H9 (cell line): ENCODE data around the gene CARD8. TPM values are rescaled to one million over a fixed set of nuclear protein-coding genes. Genes with fewer than 3 reads are reported as not detected.

Experiments
- DNase-seq: peaks from one replicate; pipeline ENCODE4 v3.0.0-alpha.2; 2017
- H2AFZ ChIP-seq: one replicate; pipeline ENCODE4 v1.6.1; 2013; ENCODE audit warnings: mild to moderate bottlenecking, low read length, control low read depth, moderate library complexity
- H2AK5ac ChIP-seq: 2 replicates; pipeline ENCODE4 v1.6.1; 2013; ENCODE audit warnings: low read length, control low read depth, mixed read lengths; ENCODE audit not compliant: insufficient read length
- H2BK120ac ChIP-seq: one replicate; pipeline ENCODE4 v1.6.1; 2013; ENCODE audit warnings: low read depth, mild to moderate bottlenecking, low read length, control low read depth, inconsistent platforms; ENCODE audit not compliant: poor library complexity, severe bottlenecking
- H2BK12ac ChIP-seq: 2 replicates; pipeline ENCODE4 v1.6.1; 2013; ENCODE audit warnings: low read length, control low read depth, mixed read lengths, low read depth; ENCODE audit not compliant: insufficient read length
- H2BK15ac ChIP-seq: 2 replicates; pipeline ENCODE4 v1.6.1; 2013; ENCODE audit warnings: low read depth, low read length, control low read depth
- H2BK20ac ChIP-seq: one replicate; pipeline ENCODE4 v1.6.1; 2013; ENCODE audit warnings: low read depth, mild to moderate bottlenecking, low read length, control low read depth, inconsistent platforms; ENCODE audit not compliant: poor library complexity, severe bottlenecking
- H2BK5ac ChIP-seq: 2 replicates; pipeline ENCODE4 v1.6.1; 2013; ENCODE audit warnings: low read length, control low read depth, mixed read lengths; ENCODE audit not compliant: insufficient read length
- H3K14ac ChIP-seq: 2 replicates; pipeline ENCODE4 v1.6.1; 2013; ENCODE audit warnings: low read length, control low read depth; ENCODE audit not compliant: insufficient read depth
- H3K18ac ChIP-seq: 2 replicates; pipeline ENCODE4 v1.6.1; 2013; ENCODE audit warnings: low read depth, mild to moderate bottlenecking, mixed read lengths, low read length, control low read depth; ENCODE audit not compliant: insufficient read length
- H3K23ac ChIP-seq: 2 replicates; pipeline ENCODE4 v1.6.1; 2013; ENCODE audit warnings: low read length, control low read depth, mixed read lengths, low read depth; ENCODE audit not compliant: insufficient read length
- H3K23me2 ChIP-seq: 2 replicates; pipeline ENCODE4 v1.6.1; 2013; ENCODE audit warnings: low read depth, mild to moderate bottlenecking, mixed read lengths, low read length, control low read depth; ENCODE audit not compliant: insufficient read length, poor library complexity, severe bottlenecking
- H3K27ac ChIP-seq: 2 replicates; pipeline ENCODE4 v1.5.1; 2013; ENCODE audit warnings: low read length, control low read depth, mixed read lengths, low read depth; ENCODE audit not compliant: insufficient read length
- H3K27me3 ChIP-seq: 2 replicates; pipeline ENCODE4 v1.6.1; 2013; ENCODE audit warnings: low read length, control low read depth, inconsistent platforms; ENCODE audit not compliant: insufficient read depth
- H3K4ac ChIP-seq: 2 replicates; pipeline ENCODE4 v1.6.1; 2013; ENCODE audit warnings: low read depth, mild to moderate bottlenecking, control low read depth, inconsistent platforms, low read length, moderate library complexity
- H3K4me1 ChIP-seq: 2 replicates; pipeline ENCODE4 v1.6.1; 2013; ENCODE audit warnings: low read length, control low read depth, inconsistent platforms; ENCODE audit not compliant: insufficient read depth
- H3K4me2 ChIP-seq: 2 replicates; pipeline ENCODE4 v1.6.1; 2013; ENCODE audit warnings: low read length, control low read depth, mixed read lengths; ENCODE audit not compliant: insufficient read length, insufficient read depth
- H3K56ac ChIP-seq: 2 replicates; pipeline ENCODE4 v1.6.1; 2013; ENCODE audit warnings: low read depth, mild to moderate bottlenecking, mixed read lengths, low read length, control low read depth; ENCODE audit not compliant: insufficient read length
- H3K79me1 ChIP-seq: 2 replicates; pipeline ENCODE4 v1.6.1; 2013; ENCODE audit warnings: low read depth, mild to moderate bottlenecking, moderate library complexity, low read length, control low read depth, inconsistent platforms; ENCODE audit not compliant: insufficient read depth, poor library complexity, severe bottlenecking
- H3K79me2 ChIP-seq: 2 replicates; pipeline ENCODE4 v1.6.1; 2013; ENCODE audit warnings: low read length, control low read depth, inconsistent platforms; ENCODE audit not compliant: insufficient read depth
- H3K9ac ChIP-seq: 2 replicates; pipeline ENCODE4 v1.6.1; 2013; ENCODE audit warnings: low read length, control low read depth, mixed read lengths; ENCODE audit not compliant: insufficient read length; ENCODE audit errors: extremely low read depth
- H3K9me3 ChIP-seq: one replicate; pipeline ENCODE4 v1.6.1; 2013; ENCODE audit warnings: low read depth, low read length, inconsistent platforms; ENCODE audit not compliant: control insufficient read depth
- H3T11ph ChIP-seq: one replicate; pipeline ENCODE4 v1.6.1; 2013; ENCODE audit warnings: mild to moderate bottlenecking, low read length, control low read depth, inconsistent platforms
- H4K20me1 ChIP-seq: one replicate; pipeline ENCODE4 v1.6.1; 2013; ENCODE audit not compliant: control insufficient read depth, insufficient read length, insufficient read depth
- H4K5ac ChIP-seq: 2 replicates; pipeline ENCODE4 v1.6.1; 2013; ENCODE audit warnings: low read depth, mild to moderate bottlenecking, mixed read lengths, low read length, control low read depth; ENCODE audit not compliant: insufficient read length
- H4K8ac ChIP-seq: replicated peaks from 2 replicates; pipeline ENCODE4 v1.6.1; 2013; ENCODE audit warnings: low read length, control low read depth, mixed read lengths, low read depth; ENCODE audit not compliant: insufficient read length
- H4K91ac ChIP-seq: 2 replicates; pipeline ENCODE4 v1.6.1; 2013; ENCODE audit warnings: low read depth, mild to moderate bottlenecking, moderate library complexity, mixed read lengths, low read length, control low read depth; ENCODE audit not compliant: insufficient read length
- H3K27ac Mint-ChIP-seq, 3 experiments: 2 replicates in 2 of 3; 3 replicates in 1 of 3; pipeline ENCODE4 v1.8.0; 2020 to 2021; ENCODE audit warnings: mixed read lengths in 3 of 3, mild to moderate bottlenecking in 1 of 3, moderate library complexity in 1 of 3
- H3K27me3 Mint-ChIP-seq: 2 replicates; pipeline ENCODE4 v1.8.0; 2021; ENCODE audit warnings: low read depth, mild to moderate bottlenecking, moderate library complexity, mixed read lengths
- H3K36me3 Mint-ChIP-seq, 3 experiments: 2 replicates in 2 of 3; 3 replicates in 1 of 3; pipeline ENCODE4 v1.8.0; 2020 to 2021; ENCODE audit warnings: low read depth in 3 of 3, mixed read lengths in 3 of 3; ENCODE audit not compliant: insufficient read depth in 1 of 3
- H3K4me1 Mint-ChIP-seq, 2 experiments: 2 replicates each; pipeline ENCODE4 v1.8.0; 2020; ENCODE audit warnings: mixed read lengths in 2 of 2
- H3K4me3 Mint-ChIP-seq, 2 experiments: 2 replicates in 1 of 2; 3 replicates in 1 of 2; pipeline ENCODE4 v1.8.0; 2020 to 2021; ENCODE audit warnings: mild to moderate bottlenecking in 2 of 2, mixed read lengths in 2 of 2, moderate library complexity in 1 of 2
- H3K9me3 Mint-ChIP-seq, 2 experiments: 2 replicates in 1 of 2; 3 replicates in 1 of 2; pipeline ENCODE4 v1.8.0; 2020; ENCODE audit warnings: mild to moderate bottlenecking in 2 of 2, mixed read lengths in 2 of 2, moderate library complexity in 1 of 2
- CTCF ChIP-seq: fragments of 200-600 bp; sonication (generic); conservative IDR thresholded peaks from 3 replicates; pipeline ENCODE4 v1.8.0; 2021; ENCODE audit warnings: antibody characterized with exemption, mild to moderate bottlenecking
- WGBS: extraction: QIAGEN DNeasy Blood & Tissue Kit; methylation state at CpG from one replicate; pipeline ENCODE4 v1.1.7; 2013; ENCODE audit warnings: missing lambda C conversion rate, low lambda C conversion rate, mixed read lengths; ENCODE audit not compliant: insufficient read length; ENCODE audit errors: extremely low coverage; 5-methylcytosine and 5-hydroxymethylcytosine counted together
- total RNA-seq: library from RNA; stranded (reverse); gene quantifications from 2 replicates; pipeline ENCODE4 v1.2.1, GENCODE V29; 2021

Gene CARD8
- total RNA-seq, 1 experiment from 2014 or later, result 21.0 TPM

- Mint-ChIP-seq H3K4me1 (peaks cover 0 to 2% of the 10 kb centered on the region in 2 experiments; a peak in 2 of 4 replicates), H3K9me3 (peaks cover 0 to 6% of the 10 kb centered on the region in 2 experiments; a peak in 2 of 5 replicates), H3K27ac (no peak overlapping the region), H3K4me3 (no peak overlapping the region), H3K36me3 (peaks cover 56 to 82% (median 82%) of the 10 kb centered on the region in 3 experiments), H3K27me3 (no peaks in the 10 kb centered on the region)
- H3K4me2 ChIP-seq, result no peak overlapping the region
- H3K18ac ChIP-seq, result no peak overlapping the region
- H3K9ac ChIP-seq, result no peak overlapping the region
- no peak overlapping the region for H3T11ph ChIP-seq
- no peak overlapping the region for H2BK120ac ChIP-seq
- H2BK20ac ChIP-seq, result no peak overlapping the region
- no peak overlapping the region for H2AK5ac ChIP-seq
- H3K23ac ChIP-seq, result no peak overlapping the region
- H3K27ac ChIP-seq, result no peak overlapping the region
- no peaks in the 10 kb centered on the region for H3K79me2 ChIP-seq
- no peak overlapping the region for H2AFZ ChIP-seq
- no peaks in the 10 kb centered on the region for H3K27me3 ChIP-seq
- no peak overlapping the region for H4K91ac ChIP-seq
- no peak overlapping the region for H3K14ac ChIP-seq
- H4K20me1 ChIP-seq, result no peaks in the 10 kb centered on the region
- H4K8ac ChIP-seq, result no peak overlapping the region
- no peak overlapping the region for H2BK15ac ChIP-seq
- no peak overlapping the region for H3K4ac ChIP-seq
- no peaks in the 10 kb centered on the region for H3K79me1 ChIP-seq
- H2BK5ac ChIP-seq, result no peak overlapping the region
- H3K9me3 ChIP-seq, result peaks cover 7% of the 10 kb centered on the region
- H3K4me1 ChIP-seq, result no peaks in the 10 kb centered on the region
- no peak overlapping the region for H2BK12ac ChIP-seq
- DNase-seq, result no peak
- no peak overlapping the region for H3K56ac ChIP-seq
- no CpG with 5 or more reads among the region's 7 CpGs for WGBS
- no peak overlapping the region for H4K5ac ChIP-seq
- no peak for TF ChIP-seq CTCF
- H3K23me2 ChIP-seq, result no peaks in the 10 kb centered on the region
Observed at GRCh38 chr19:48283908-48284307, 28.2 kb upstream of the CARD8 start.
